Activated T-helper 17 cell treated with anti-CD3 and anti-CD28 coated beads, Interleukin-2, amount 50 U/mL, for 72 hours (primary cell): ENCODE data around the gene NFKBIE. TPM values are rescaled to one million over a fixed set of nuclear protein-coding genes. Genes with fewer than 3 reads are reported as not detected.

Source experiments
- ATAC-seq: fragments of 150-1000 bp; cut with Tn5 transposase; replicated peaks from 2 replicates; pipeline ENCODE4 v1.10.0; 2021; ENCODE audit warnings: mild to moderate bottlenecking, moderate library complexity
- H3K27ac Mint-ChIP-seq: one replicate; pipeline ENCODE4 v1.8.0; 2022; ENCODE audit warnings: mixed read lengths
- H3K27me3 Mint-ChIP-seq: one replicate; pipeline ENCODE4 v1.8.0; 2022; ENCODE audit warnings: mixed read lengths
- H3K36me3 Mint-ChIP-seq: one replicate; pipeline ENCODE4 v1.8.0; 2022; ENCODE audit warnings: low read depth, mild to moderate bottlenecking, mixed read lengths
- H3K4me1 Mint-ChIP-seq: one replicate; pipeline ENCODE4 v1.8.0; 2022; ENCODE audit warnings: mixed read lengths
- H3K4me3 Mint-ChIP-seq: one replicate; pipeline ENCODE4 v1.8.0; 2022; ENCODE audit warnings: mild to moderate bottlenecking, mixed read lengths
- H3K9me3 Mint-ChIP-seq: one replicate; pipeline ENCODE4 v1.8.0; 2022; ENCODE audit warnings: mixed read lengths
- total RNA-seq, 2 donors: library from RNA; stranded (reverse); gene quantifications; one replicate each; pipeline ENCODE4 v1.2.3, GENCODE V29; 2022

Gene NFKBIE
- total RNA-seq, 2 donors from 2014 or later, result 20.5 to 26.9 TPM

GRCh38 chr6:44219815-44220784, 45.3 kb downstream of the NFKBIE start:
- peaks cover 8% of the 10 kb centered on the region for H3K36me3 Mint-ChIP-seq
- H3K4me3 Mint-ChIP-seq, result peak overlapping the region; percentile 25
- H3K27ac Mint-ChIP-seq, result no peak overlapping the region
- peaks cover 16% of the 10 kb centered on the region for H3K4me1 Mint-ChIP-seq
- ATAC-seq, result no peak
- H3K27me3 Mint-ChIP-seq, result peaks cover 3% of the 10 kb centered on the region
- H3K9me3 Mint-ChIP-seq, result no peaks in the 10 kb centered on the region

GRCh38 chr6:44219053-44219814, 46.1 kb downstream of the NFKBIE start:
- peak; percentile 9 for ATAC-seq
- Mint-ChIP-seq H3K9me3 (no peaks in the 10 kb centered on the region), H3K4me1 (peaks cover 8% of the 10 kb centered on the region), H3K36me3 (peaks cover under 1% of the 10 kb centered on the region), H3K27me3 (peaks cover 3% of the 10 kb centered on the region), H3K27ac (no peak overlapping the region), H3K4me3 (peak overlapping the region; percentile 25)

- ATAC-seq, result no peak
- no peaks in the 10 kb centered on the region for H3K4me1 Mint-ChIP-seq
- no peaks in the 10 kb centered on the region for H3K9me3 Mint-ChIP-seq
- peaks cover 3% of the 10 kb centered on the region for H3K27me3 Mint-ChIP-seq
- no peak overlapping the region for H3K27ac Mint-ChIP-seq
- H3K4me3 Mint-ChIP-seq, result no peak overlapping the region
- H3K36me3 Mint-ChIP-seq, result no peaks in the 10 kb centered on the region
Observed at GRCh38 chr6:44217332-44218143, 47.8 kb downstream of the NFKBIE start.

DNA sequence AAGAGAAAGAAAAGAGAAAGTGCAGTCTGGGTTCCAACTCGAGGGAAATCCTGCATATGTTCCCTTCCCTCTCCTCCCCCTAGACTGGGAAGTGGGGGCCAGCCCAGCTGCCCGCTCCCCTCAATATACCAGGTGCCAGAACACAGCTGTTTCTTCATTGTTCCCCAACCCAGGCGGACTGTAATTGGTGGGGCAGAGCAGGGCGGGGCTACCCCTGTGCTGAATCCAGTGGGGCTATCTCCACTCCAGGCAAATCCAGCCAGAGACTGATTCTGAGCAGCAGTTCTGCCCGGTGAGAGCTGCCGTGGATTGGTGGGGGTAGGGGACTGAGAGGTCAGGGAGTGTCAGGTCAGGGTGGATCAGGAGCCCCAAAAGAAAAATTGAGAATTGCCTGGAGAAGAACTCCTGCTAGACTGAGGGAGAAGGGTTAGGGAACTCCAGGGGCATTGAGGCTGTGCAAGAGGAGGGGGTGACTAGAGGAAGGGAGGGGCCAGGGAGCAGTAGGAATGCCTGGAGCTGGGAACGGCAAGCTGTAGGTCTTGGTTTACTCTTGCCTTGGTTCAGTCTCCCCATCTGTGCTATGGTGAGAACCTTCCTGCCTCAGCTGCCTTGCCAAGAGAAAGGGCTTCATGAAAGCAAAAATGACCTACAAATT, 48.5 kb downstream of the NFKBIE start, which contains the start of gene MYMX:
Gene MYMX (plus strand): TSS at position 250 of the 655 bp plus-strand sequence. CDS start 546 bp downstream, outside the sequence.
- ATAC-seq, result no peak
- no peak within 1 kb of the TSS for H3K4me3 Mint-ChIP-seq
- H3K27ac Mint-ChIP-seq, result no peak within 1 kb of the TSS
- H3K36me3 Mint-ChIP-seq, result no peaks in the 10 kb centered on the region
- no peaks in the 10 kb centered on the region for H3K9me3 Mint-ChIP-seq
- H3K27me3 Mint-ChIP-seq, result peaks cover 3% of the 10 kb centered on the region
- H3K4me1 Mint-ChIP-seq, result no peaks in the 10 kb centered on the region

DNA sequence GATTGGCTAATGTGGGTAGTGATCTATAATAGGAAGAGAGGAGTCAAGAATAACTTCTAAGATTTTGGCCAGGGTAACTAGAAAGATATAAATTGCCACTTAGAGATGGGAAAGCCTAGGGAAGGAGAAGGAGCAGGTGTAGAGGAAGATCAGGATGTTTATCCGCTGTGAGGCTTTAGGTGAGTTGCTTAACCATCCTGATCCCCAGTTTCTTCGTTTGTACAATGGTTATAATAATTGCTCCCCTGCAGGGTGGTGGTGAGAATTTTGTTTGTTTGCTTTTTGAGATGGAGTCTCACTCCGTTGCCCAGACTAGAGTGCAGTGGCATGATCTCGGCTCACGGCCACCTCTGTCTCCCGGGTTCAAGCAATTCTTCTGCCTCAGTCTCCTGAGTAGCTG, 51.0 kb downstream of the NFKBIE start:
- no peak overlapping the region for H3K27ac Mint-ChIP-seq
- H3K36me3 Mint-ChIP-seq, result no peaks in the 10 kb centered on the region
- ATAC-seq, result no peak
- H3K27me3 Mint-ChIP-seq, result peaks cover 3% of the 10 kb centered on the region
- H3K4me1 Mint-ChIP-seq, result no peaks in the 10 kb centered on the region
- H3K4me3 Mint-ChIP-seq, result no peak overlapping the region
- H3K9me3 Mint-ChIP-seq, result no peaks in the 10 kb centered on the region

GRCh38 chr6:44211284-44211683, 54.1 kb downstream of the NFKBIE start:
- no peaks in the 10 kb centered on the region for H3K4me1 Mint-ChIP-seq
- no peak overlapping the region for H3K27ac Mint-ChIP-seq
- no peak for ATAC-seq
- no peak overlapping the region for H3K4me3 Mint-ChIP-seq
- H3K36me3 Mint-ChIP-seq, result no peaks in the 10 kb centered on the region
- H3K9me3 Mint-ChIP-seq, result no peaks in the 10 kb centered on the region
- peaks cover 5% of the 10 kb centered on the region for H3K27me3 Mint-ChIP-seq

Other genes with a start within 250 kb of the NFKBIE start
- gene MRPL14, start 138.1 kb downstream of the NFKBIE start, total RNA-seq, result 10 to 100 TPM; 29.3 to 54.0 TPM
- 10 to 100 TPM; 12.1 to 21.4 TPM for gene TMEM63B, start 138.0 kb downstream of the NFKBIE start, total RNA-seq
- gene CAPN11, start 106.7 kb downstream of the NFKBIE start, total RNA-seq, result 1 to 10 TPM in 1 of 2 donors, not detected in 1; 1.1 TPM
- not detected for gene MYMX, start 48.6 kb downstream of the NFKBIE start, total RNA-seq
- gene SLC29A1, start 42.0 kb downstream of the NFKBIE start, total RNA-seq, result 10 to 100 TPM; 40.8 to 80.8 TPM
- 1,000 to 10,000 TPM; 1,019 to 1,822 TPM for gene HSP90AB1, start 18.4 kb downstream of the NFKBIE start, total RNA-seq
- gene SLC35B2, start 8.0 kb downstream of the NFKBIE start, total RNA-seq, result 10 to 100 TPM; 16.5 to 22.3 TPM
- gene TMEM151B, start 4.9 kb upstream of the NFKBIE start, total RNA-seq, result under 1 TPM; 0.05 to 0.19 TPM
- 10 to 100 TPM; 10.2 to 13.8 TPM for gene AARS2, start 47.8 kb upstream of the NFKBIE start, total RNA-seq
- gene SPATS1, start 77.1 kb upstream of the NFKBIE start, total RNA-seq, result not detected
- gene CDC5L, start 122.2 kb upstream of the NFKBIE start, total RNA-seq, result 10 to 100 TPM; 25.8 to 26.0 TPM